Uterine smooth muscle cell (primary cell): ENCODE results near the gene LRP4. TPM values are rescaled to one million over a fixed set of nuclear protein-coding genes. Genes with fewer than 3 reads are reported as not detected.

ENCODE experiments used
- total RNA-seq: library from RNA; depleted of rRNA; stranded (reverse); fragments of >200 nt; gene quantifications from 2 replicates; pipeline ENCODE4 v1.2.3, GENCODE V29; 2014

Gene LRP4
- total RNA-seq = 2.9 and 4.7 TPM in 2 replicates

GRCh38 chr11:46918083-46918787, at the start of gene LRP4:
Gene LRP4 (minus strand): TSS chr11:46918550. CDS start chr11:46918379, 171 bp downstream.

GRCh38 chr11:46936138-46937110, 18.1 kb upstream of the LRP4 start, which contains the start of gene CSTPP1:
Gene CSTPP1 (plus strand): TSS chr11:46936761. CDS start chr11:46936806, 45 bp downstream.

GRCh38 chr11:46845740-46846509, 72.4 kb downstream of the LRP4 start, which contains the start of gene CKAP5:
Gene CKAP5 (minus strand): TSS chr11:46846280. CDS start chr11:46821231, 25,049 bp downstream.

Other genes with a start within 250 kb of the LRP4 start
- 31.2 and 43.2 TPM in 2 replicates for gene ARHGAP1, start 217.9 kb downstream of the LRP4 start, total RNA-seq
- gene ZNF408, start 217.5 kb downstream of the LRP4 start, total RNA-seq = 7.1 and 10.5 TPM in 2 replicates
- gene F2, start 199.3 kb downstream of the LRP4 start, total RNA-seq = 0.12 TPM in 1 of 2 replicates, not detected in the other
- 94.5 and 135 TPM in 2 replicates for gene CKAP5, start 72.3 kb downstream of the LRP4 start, total RNA-seq
- gene CSTPP1, start 18.2 kb upstream of the LRP4 start, total RNA-seq = 18.2 and 21.9 TPM in 2 replicates